Cerebellar nuclear complex (tissue), 1 donor: ENCODE results near the gene PLK1.
"Not testable (repeated sequence)": the region's sequence is repeated elsewhere in the genome, so short reads cannot be mapped to it uniquely, and the experiment has no call there.

Experiments used
- DNase-seq, 2 experiments: peaks; one replicate each; lab custom pipeline; 2025; lab: John Stamatoyannopoulos, UW

Gene PLK1

GRCh38 chr16:23678430-23679273, at the start of gene PLK1:
PLK1 (plus strand) TSS chr16:23678889; CDS start chr16:23678933, 44 bp downstream.
- DNase-seq: peak in 1 of 2 experiments; percentile 1

GRCh38 chr16:23629516-23629915, 49.2 kb upstream of the PLK1 start:
- no peak for DNase-seq

DNA sequence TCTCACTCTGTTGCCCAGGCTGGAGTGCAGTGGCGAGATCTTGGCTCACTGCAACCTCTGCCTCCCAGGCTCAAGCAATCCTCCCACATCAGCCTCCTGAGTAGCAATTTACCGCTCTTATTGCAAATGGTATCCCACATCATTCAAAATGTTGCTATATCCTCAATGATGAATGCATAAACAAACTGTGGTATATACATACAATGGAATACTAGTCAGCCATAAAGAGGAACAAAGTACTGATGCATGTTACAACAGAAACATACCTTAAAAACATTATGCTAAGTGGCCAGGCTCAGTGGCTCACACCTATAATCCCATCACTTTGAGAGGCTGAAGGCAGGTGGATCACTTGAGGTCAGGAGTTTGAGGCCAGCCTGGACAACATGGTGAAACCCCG, 46.8 kb upstream of the PLK1 start:
- DNase-seq: not testable (repeated sequence)

DNA sequence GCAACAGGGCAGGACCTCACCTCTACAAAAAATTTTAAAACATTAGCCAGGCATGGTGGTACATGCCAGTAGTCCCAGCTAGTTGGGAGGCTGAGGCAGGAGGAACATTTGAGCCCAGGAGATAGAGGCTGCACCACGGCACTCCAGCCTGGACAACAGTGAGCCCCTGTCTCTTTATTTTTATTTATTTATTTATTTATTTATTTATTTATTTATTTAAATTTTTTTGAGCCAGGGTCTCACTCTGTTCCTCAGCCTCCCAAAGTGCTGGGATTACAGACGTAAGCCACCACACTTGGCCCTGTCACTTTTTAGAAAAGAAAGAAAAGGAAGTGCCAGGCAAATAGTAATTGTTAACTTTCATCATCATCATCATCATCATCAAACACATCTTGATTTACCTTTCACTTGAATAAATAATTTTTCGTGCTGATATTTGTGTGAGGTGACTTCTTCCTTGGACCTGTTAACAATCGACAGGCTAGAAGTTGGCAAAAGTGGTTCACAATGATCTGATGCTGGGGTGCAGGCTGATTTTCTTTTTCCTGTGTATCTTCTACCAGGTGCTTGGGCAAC, 44.1 kb upstream of the PLK1 start:
- DNase-seq: no peak

- no peak for DNase-seq
Observed at GRCh38 chr16:23635958-23636357, 42.7 kb upstream of the PLK1 start.

- DNase-seq: no peak
Observed at GRCh38 chr16:23640615-23640930, 38.1 kb upstream of the PLK1 start.

DNA sequence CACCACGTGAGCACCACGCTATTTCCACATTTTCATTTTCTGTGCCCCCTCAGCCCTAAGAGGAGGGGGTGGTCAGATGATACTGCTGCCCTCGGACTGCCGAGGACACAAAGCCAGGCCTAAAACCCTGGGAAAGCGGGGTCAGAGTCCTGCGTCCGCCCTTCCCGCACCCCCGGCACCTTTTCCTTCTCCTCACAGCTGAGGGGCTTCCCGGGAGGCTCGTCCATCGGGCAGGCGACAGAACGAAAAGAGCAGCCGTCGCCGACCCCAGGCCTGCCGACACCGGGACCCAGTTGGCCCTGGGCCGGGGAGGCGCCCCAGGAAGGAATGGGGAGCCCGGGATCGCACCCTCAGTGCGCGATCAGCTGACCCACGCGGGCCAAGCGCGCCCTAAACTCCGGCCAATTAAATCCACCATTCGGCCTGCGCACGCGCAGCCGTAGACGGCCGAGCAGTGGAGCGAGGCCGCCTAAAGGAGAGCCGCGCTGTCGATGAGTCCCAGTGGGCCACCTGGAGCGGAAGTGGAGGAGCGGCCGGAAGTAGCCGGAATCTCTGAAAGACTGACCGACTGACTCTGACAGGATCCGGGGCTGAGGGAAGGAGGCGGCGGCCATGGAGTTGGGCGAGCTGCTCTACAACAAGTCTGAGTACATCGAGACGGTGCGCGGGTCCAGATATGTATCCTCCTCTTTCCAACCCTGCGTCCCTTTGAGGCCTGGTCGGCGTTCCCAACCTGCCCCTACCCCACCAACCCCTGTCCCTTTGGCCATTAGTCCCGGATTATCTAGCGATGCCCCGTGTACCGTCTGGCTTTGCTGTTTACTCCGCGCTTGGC, 37.5 kb upstream of the PLK1 start, which contains the start of the genes DCTN5 and PALB2:
Gene DCTN5, plus strand, starts transcription at position 536 of the 835 bp plus-strand sequence. Its CDS starts 77 bp downstream, at position 613.
Gene PALB2, minus strand, starts transcription at position 380 of the 835 bp plus-strand sequence. Its CDS starts 153 bp downstream, at position 227.
- peak; percentile 47 to 72 for DNase-seq

GRCh38 chr16:23642246-23642774, 36.4 kb upstream of the PLK1 start:
- DNase-seq: no peak

DNA sequence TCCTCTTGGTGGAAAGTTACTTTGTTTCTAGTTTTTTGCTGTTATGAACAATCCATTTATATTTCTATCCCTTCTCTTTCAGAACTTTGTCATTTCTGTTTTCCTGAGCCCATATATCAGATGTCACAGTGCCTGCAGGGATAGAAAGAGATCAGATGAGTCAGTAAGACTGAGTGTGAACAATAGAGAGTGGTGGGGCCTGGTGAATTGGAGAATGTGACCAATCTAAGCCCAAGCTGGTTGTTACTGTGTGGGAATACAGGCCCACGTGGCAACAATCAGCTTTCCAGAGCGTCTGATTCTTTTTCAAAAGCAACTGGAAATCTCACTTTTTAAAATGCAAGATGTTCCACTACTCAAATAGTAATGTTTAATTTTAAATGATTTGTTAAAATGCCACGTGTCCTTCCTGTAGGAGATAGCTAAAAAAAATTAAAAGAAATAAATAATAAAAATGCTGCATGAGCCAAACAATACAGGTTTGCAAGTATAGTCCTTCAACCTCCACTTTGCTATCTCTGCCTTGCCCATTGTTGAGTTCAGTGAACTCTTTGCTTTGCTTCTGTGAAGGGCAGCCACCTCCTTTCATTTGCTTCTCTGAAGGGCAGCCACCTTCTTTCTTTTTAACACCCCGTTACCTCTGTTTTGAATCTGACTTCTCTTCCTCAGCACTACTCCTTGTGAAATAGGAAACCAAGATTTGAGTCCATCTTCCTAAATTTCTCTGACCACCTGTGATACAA, 27.8 kb upstream of the PLK1 start:
- no peak for DNase-seq

DNA sequence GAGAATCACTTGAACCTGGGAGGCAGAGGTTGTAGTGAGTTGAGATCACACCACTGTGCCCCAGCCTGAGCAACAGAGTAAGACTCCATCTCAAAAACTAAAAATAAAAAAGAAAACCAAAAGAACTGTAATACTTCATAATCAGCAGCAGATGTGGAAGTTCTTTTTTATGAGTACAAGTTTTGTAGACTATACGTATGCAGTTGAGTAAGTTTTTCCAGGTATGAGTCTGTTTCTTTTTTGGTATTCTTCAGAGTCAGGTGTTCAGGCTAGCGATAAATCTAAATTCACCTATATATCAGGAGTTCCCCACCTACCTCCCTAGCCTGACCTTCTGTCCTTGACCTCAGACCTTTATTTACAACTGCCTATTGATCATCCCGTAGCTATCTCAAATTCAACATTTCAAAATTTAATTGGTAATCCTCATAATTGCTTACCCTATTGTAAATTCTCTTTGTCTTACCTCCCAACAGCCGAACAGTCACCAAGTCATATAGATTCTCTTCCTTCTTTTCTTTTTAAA, 26.7 kb upstream of the PLK1 start:
- no peak for DNase-seq

DNA sequence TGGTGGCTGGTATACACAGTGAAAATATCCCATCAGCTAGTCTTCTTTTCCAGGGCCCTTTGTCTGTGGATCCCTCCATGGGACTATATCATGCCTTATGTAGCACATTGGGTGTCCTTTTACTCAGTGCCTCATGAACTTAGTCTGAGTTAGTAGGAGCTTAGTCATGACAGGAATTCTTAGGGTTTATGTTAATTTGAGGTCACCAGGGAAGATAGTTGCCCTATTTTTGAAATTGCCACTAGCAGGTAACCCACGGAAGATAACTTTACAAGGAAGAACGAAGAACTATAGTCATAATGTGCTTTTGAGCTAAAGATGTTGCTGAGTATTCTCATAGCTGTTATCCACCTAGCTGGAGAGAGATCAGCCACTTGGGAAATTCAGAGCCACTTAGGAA, 14.8 kb upstream of the PLK1 start:
- no peak for DNase-seq

GRCh38 chr16:23666571-23667354, 11.9 kb upstream of the PLK1 start:
- DNase-seq: no peak

- no peak for DNase-seq
Observed at GRCh38 chr16:23667355-23667659, 11.4 kb upstream of the PLK1 start.

DNA sequence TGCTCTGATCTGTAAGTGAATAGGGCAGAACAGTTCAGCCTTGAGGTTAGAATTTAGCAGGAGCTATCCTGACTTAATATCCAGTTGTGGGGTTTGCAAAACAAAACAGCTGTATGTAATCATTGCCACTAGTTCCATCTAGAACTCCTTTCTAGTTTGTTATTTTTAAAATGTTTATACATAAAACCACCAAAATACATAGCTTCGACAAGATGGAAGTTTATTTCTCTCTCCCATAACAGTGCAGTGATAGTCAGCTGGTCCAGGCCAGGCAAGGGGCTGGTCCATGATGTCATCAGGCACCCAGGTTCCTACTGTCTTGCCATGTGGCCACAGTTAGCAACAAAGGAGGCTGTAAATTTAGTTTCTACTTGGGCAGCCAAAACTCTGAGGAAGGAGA, 10.5 kb upstream of the PLK1 start:
- DNase-seq: no peak

DNA sequence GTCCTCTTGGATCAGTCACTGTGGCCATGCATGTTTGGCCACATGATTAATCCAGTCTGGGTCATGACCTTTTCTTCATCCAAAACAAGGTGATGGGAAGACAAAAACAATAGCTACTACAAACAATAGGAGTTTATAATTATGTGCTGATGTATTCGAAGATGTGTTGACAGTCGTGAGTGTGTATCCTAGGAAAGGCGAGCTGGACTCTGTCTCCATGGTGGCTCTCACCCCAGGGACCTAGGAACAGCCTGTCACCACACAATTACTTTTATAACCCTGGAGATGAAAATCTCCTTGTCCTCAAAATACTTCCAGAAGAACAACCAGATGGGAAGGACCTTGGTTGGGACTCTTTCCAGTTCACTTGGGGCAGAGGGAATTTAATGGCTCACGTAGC, 9.8 kb upstream of the PLK1 start:
- no peak for DNase-seq

GRCh38 chr16:23670137-23670776, 8.4 kb upstream of the PLK1 start:
- DNase-seq: no peak

DNA sequence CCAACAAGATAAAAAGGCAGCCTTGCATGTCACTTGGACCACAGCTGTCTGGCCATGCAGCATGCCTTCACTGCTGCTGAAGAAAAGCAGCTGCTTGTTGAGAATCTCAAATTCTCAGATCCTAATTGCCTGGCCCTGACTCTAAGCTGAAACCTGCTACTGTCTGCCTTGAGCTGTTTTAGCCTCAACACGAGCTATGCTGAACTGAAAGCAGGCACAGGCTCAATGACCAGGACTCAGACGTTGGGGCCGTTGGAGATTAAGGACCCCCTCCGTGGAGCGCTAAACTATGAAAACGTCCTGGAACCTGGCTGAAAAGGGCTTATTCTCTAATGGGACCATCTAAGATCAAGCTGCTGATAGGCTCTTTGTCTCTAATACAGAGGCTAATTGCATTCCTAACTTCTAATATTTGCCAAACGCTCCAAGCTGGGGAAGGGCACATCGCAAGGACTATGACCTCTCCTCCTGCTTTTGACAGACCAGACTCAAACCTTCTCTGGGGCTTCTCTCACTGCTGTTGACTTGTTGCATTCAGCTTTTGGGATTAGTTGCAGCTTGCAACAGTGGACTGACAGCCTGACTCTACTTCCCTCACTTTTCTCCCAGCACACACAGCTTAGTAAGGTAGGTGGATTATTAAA, 4.6 kb upstream of the PLK1 start:
- no peak for DNase-seq

DNA sequence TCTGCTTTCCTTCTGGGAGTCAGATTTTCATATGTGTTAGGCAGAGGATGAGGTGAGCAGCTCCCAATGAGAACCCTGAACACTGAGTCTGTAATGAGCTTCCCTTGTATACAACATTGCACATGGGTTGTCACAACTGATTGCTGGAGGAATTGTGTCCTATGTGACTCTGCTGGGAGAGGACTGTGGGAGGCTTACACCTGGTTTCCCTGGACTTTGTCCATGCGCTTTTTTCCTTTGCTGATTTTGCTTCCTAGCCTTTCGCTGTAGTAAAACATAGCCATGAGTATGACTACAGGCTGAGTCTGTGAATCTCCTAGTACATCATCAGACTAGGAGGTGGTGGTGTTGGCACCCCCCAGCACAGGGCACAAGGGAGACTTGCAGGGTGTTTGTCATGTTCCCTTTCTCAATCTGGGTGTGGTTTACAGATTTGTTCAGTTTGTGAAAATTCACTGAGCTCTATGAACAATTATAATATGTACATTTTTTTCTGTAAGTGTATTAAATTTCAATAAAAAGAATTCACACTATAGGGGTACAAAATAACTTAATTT, 1.7 kb upstream of the PLK1 start:
- no peak for DNase-seq

- DNase-seq: no peak
Observed at GRCh38 chr16:23679274-23679985, 741 bp downstream of the PLK1 start.
